Loucy (cell line): ENCODE data around the gene MGRN1.

Experiments
- H2AFZ ChIP-seq: fragments of 200-600 bp; sonication (generic); 2 replicates; pipeline ENCODE4 v1.6.0; 2016; ENCODE audit warnings: antibody characterized with exemption, mild to moderate bottlenecking, low read length, moderate library complexity
- H3F3A ChIP-seq: fragments of 200-600 bp; 2 replicates; pipeline ENCODE4 v1.6.0; 2016; ENCODE audit warnings: antibody characterized with exemption, low read depth, mild to moderate bottlenecking
- H3K27me3 ChIP-seq: fragments of 200-600 bp; sonication (generic); 2 replicates; pipeline ENCODE4 v1.6.1; 2014; ENCODE audit warnings: low read length, mild to moderate bottlenecking; ENCODE audit not compliant: insufficient read depth, poor library complexity, severe bottlenecking
- H3K36me3 ChIP-seq: fragments of 200-600 bp; sonication (generic); 2 replicates; pipeline ENCODE4 v1.6.1; 2016; ENCODE audit warnings: low read length; ENCODE audit not compliant: insufficient read depth
- H3K4me1 ChIP-seq: fragments of 200-600 bp; sonication (generic); 2 replicates; pipeline ENCODE4 v1.5.1; 2014; ENCODE audit warnings: low read length, mild to moderate bottlenecking; ENCODE audit not compliant: insufficient read depth, poor library complexity, severe bottlenecking
- H3K4me2 ChIP-seq: fragments of 200-600 bp; sonication (generic); 2 replicates; pipeline ENCODE4 v1.6.0; 2014; ENCODE audit warnings: antibody characterized with exemption, low read length, low read depth, mild to moderate bottlenecking; ENCODE audit not compliant: poor library complexity, severe bottlenecking
- H3K4me3 ChIP-seq: fragments of 200-600 bp; sonication (generic); 2 replicates; pipeline ENCODE4 v1.5.1; 2014; ENCODE audit warnings: low read length, mild to moderate bottlenecking, mixed read lengths; ENCODE audit not compliant: poor library complexity, severe bottlenecking
- H3K79me2 ChIP-seq: fragments of 200-600 bp; sonication (generic); 2 replicates; pipeline ENCODE4 v1.6.1; 2014; ENCODE audit warnings: low read length; ENCODE audit not compliant: insufficient read depth
- H3K9ac ChIP-seq: fragments of 200-600 bp; sonication (generic); 2 replicates; pipeline ENCODE4 v1.6.0; 2014; ENCODE audit warnings: mild to moderate bottlenecking, low read depth, low read length, moderate library complexity; ENCODE audit not compliant: poor library complexity, severe bottlenecking
- H3K9me2 ChIP-seq: fragments of 200-600 bp; sonication (generic); replicated peaks from 2 replicates; pipeline ENCODE4 v1.6.1; 2016; ENCODE audit warnings: low read depth, low read length, mixed read lengths
- H3K9me3 ChIP-seq: fragments of 200-600 bp; sonication (generic); 2 replicates; pipeline ENCODE4 v1.6.1; 2014; ENCODE audit warnings: mild to moderate bottlenecking, antibody characterized with exemption, low read length, low read depth; ENCODE audit not compliant: insufficient read depth
- H4K20me1 ChIP-seq: fragments of 200-600 bp; sonication (generic); 2 replicates; pipeline ENCODE4 v1.6.0; 2014; ENCODE audit warnings: antibody characterized with exemption, low read length, mild to moderate bottlenecking; ENCODE audit not compliant: insufficient read depth, poor library complexity, severe bottlenecking
- EZH2phosphoT487 ChIP-seq: fragments of 200-600 bp; IDR thresholded peaks from 2 replicates; pipeline ENCODE4 v1.6.1; 2018; ENCODE audit warnings: antibody characterized with exemption, mild to moderate bottlenecking, moderate library complexity, borderline replicate concordance
- TF ChIP-seq, protein P1 (sequence below): fragments of 200-600 bp; sonication (generic); conservative IDR thresholded peaks from 2 replicates; pipeline ENCODE4 v1.5.1; 2014; ENCODE audit warnings: mild to moderate bottlenecking, antibody characterized with exemption, low read length

Gene MGRN1

DNA sequence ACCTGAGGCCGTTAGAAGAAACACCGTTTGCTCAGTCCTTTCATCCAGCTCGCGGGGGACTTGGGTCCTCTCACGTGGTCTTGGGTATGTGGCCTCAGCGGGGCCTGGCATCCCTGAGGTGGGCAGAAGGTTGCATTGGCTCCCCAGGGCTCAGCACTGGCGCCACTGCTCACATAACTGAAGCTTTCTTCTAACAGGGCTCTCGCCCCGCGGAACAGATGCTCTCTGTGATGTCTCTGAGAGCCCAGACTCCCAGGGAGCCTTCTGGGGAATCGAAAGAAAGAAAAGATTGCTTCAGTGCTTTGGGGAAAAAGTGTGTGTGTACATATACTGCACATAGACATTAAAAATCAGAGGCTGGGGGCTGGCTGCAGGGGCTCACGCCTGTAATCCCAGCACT lies 10.1 kb downstream of the MGRN1 start:
- peaks cover 21% of the 10 kb centered on the region; the same call in 1 of the 2 replicates for H3K79me2 ChIP-seq

DNA sequence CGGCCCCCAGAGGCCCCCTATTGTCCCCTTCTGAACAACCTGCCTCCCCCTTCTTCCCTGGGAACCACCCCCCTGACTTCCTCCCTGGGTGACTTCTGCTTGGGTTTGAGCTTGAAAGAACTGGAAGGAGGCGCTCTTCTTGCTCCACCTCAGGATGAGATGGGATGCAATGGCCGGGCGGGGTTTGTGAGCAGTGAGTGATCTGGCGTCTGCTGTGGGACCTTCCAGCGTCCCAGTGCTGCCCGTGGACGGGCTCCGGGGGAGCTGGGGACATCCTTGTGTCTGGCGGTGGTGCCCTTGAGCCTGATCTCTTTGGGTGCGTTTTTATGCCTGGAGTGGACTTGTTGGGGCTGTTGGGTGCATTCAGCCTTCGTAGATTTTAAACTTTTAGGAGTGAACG lies 11.6 kb downstream of the MGRN1 start:
- H3K9me3 ChIP-seq: no peaks in the 10 kb centered on the region
- H3K79me2 ChIP-seq: peaks cover 28% of the 10 kb centered on the region; the same call in 1 of the 2 replicates
- no peaks in the 10 kb centered on the region for H3K27me3 ChIP-seq
- H2AFZ ChIP-seq: no peak overlapping the region
- no peaks in the 10 kb centered on the region for H3K9me2 ChIP-seq
- TF ChIP-seq EZH2phosphoT487: no peak
- TF ChIP-seq, protein P1, sequence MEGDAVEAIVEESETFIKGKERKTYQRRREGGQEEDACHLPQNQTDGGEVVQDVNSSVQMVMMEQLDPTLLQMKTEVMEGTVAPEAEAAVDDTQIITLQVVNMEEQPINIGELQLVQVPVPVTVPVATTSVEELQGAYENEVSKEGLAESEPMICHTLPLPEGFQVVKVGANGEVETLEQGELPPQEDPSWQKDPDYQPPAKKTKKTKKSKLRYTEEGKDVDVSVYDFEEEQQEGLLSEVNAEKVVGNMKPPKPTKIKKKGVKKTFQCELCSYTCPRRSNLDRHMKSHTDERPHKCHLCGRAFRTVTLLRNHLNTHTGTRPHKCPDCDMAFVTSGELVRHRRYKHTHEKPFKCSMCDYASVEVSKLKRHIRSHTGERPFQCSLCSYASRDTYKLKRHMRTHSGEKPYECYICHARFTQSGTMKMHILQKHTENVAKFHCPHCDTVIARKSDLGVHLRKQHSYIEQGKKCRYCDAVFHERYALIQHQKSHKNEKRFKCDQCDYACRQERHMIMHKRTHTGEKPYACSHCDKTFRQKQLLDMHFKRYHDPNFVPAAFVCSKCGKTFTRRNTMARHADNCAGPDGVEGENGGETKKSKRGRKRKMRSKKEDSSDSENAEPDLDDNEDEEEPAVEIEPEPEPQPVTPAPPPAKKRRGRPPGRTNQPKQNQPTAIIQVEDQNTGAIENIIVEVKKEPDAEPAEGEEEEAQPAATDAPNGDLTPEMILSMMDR: no peak
- no peaks in the 10 kb centered on the region for H3F3A ChIP-seq
- H4K20me1 ChIP-seq: peaks cover 2% of the 10 kb centered on the region
- no peaks in the 10 kb centered on the region for H3K4me1 ChIP-seq
- H3K4me2 ChIP-seq: no peak overlapping the region
- H3K36me3 ChIP-seq: no peaks in the 10 kb centered on the region
- H3K4me3 ChIP-seq: no peak overlapping the region
- no peak overlapping the region for H3K9ac ChIP-seq

More for the DNA sequence above, 10.1 kb downstream of the MGRN1 start:
- Histone ChIP-seq H3F3A (no peaks in the 10 kb centered on the region), H2AFZ (no peak overlapping the region), H3K27me3 (no peaks in the 10 kb centered on the region), H3K9ac (no peak overlapping the region), H3K4me2 (no peak overlapping the region), H3K36me3 (no peaks in the 10 kb centered on the region), H3K4me1 (no peaks in the 10 kb centered on the region), H4K20me1 (peaks cover 2% of the 10 kb centered on the region), H3K9me3 (no peaks in the 10 kb centered on the region), H3K9me2 (no peaks in the 10 kb centered on the region), H3K4me3 (no peak overlapping the region)
- TF ChIP-seq, protein P1: no peak
- no peak for TF ChIP-seq EZH2phosphoT487

DNA sequence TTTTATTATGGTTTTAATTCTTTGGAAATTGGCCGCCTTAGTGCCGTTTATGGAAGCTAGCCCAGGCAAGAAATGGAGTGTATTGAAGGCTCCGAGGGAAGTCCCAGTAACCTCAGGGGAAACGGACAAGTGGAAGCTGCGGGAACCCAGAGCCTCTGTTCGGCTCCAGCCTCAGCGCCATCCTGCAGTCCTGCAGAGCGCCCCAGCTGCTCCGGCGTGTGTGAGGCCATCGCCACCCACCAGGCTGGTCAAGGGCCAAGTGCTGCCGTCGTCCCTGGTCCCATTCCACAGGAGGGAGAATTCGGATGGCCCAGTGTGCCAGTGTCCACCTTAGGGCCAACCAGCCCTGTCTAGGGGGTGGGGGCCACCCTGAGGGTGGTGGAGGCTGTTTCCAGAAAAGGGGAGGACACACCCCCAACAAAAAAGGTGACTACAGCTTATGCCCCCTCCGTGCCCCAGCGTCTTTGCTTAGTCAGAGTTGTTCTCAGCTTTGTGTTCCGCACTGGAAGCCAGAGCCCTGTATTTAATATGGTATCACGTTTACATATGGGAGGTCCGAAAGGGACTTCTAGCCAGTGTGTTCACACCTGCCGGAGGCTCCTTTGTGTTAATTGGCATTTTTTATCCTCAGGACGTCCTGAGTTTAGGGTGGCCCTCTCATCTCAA lies 13.0 kb downstream of the MGRN1 start:
- no peak overlapping the region for H3K9ac ChIP-seq
- H3K9me3 ChIP-seq: no peaks in the 10 kb centered on the region
- no peak overlapping the region for H3K4me2 ChIP-seq
- H3K4me1 ChIP-seq: no peaks in the 10 kb centered on the region
- no peaks in the 10 kb centered on the region for H3K27me3 ChIP-seq
- no peaks in the 10 kb centered on the region for H3K9me2 ChIP-seq
- H3K36me3 ChIP-seq: no peaks in the 10 kb centered on the region
- H2AFZ ChIP-seq: no peak overlapping the region
- no peaks in the 10 kb centered on the region for H3F3A ChIP-seq
- H3K79me2 ChIP-seq: peaks cover 22% of the 10 kb centered on the region; the same call in 1 of the 2 replicates
- no peak for TF ChIP-seq EZH2phosphoT487
- TF ChIP-seq, protein P1: no peak
- H3K4me3 ChIP-seq: no peak overlapping the region
- H4K20me1 ChIP-seq: peaks cover 2% of the 10 kb centered on the region
